HepG2 (cell line): ENCODE data around the gene TOP1. TPM values are rescaled to one million over a fixed set of nuclear protein-coding genes. Genes with fewer than 3 reads are reported as not detected.
A peak's percentile ranks its signal among the peaks of the same experiment; 100 is the strongest.

ENCODE experiments used
- ARID2 ChIP-seq: sonication (generic); formaldehyde crosslinking; IDR thresholded peaks from 2 replicates; pipeline ENCODE4 v1.8.1; 2022; ENCODE audit warnings: mild to moderate bottlenecking, missing genetic modification reagents, borderline replicate concordance
- CBFB ChIP-seq: sonication (generic); formaldehyde crosslinking; IDR thresholded peaks from 2 replicates; pipeline ENCODE4 v1.4.0; 2020; ENCODE audit warnings: missing genetic modification reagents
- GTF3A ChIP-seq: sonication (generic); formaldehyde crosslinking; conservative IDR thresholded peaks from 2 replicates; pipeline ENCODE4 v1.4.0; 2020; ENCODE audit warnings: mild to moderate bottlenecking, missing genetic modification reagents
- HOXD1 ChIP-seq: sonication (generic); formaldehyde crosslinking; IDR thresholded peaks from 2 replicates; pipeline ENCODE4 v1.5.0; 2020; ENCODE audit warnings: missing genetic modification reagents
- IKZF4 ChIP-seq: sonication (generic); formaldehyde crosslinking; IDR thresholded peaks from 2 replicates; pipeline ENCODE4 v1.5.1; 2020; ENCODE audit warnings: borderline replicate concordance, mild to moderate bottlenecking, low read depth, missing genetic modification reagents; ENCODE audit errors: not compliant biosample characterization
- IKZF5 ChIP-seq: IDR thresholded peaks from 2 replicates; pipeline ENCODE4 v1.6.1; 2018; ENCODE audit warnings: missing genetic modification reagents, mild to moderate bottlenecking, missing compliant biosample characterization
- MAX ChIP-seq: IDR thresholded peaks from 2 replicates; pipeline ENCODE4 v1.6.1; 2012; ENCODE audit warnings: inconsistent platforms
- PPARG ChIP-seq: conservative IDR thresholded peaks from 2 replicates; pipeline ENCODE4 v1.6.1; 2016; ENCODE audit warnings: missing biosample characterization, missing genetic modification reagents
- SNAPC2 ChIP-seq: sonication (generic); formaldehyde crosslinking; IDR thresholded peaks from 2 replicates; pipeline ENCODE4 v1.8.1; 2022; ENCODE audit warnings: mild to moderate bottlenecking, missing genetic modification reagents
- SP2 ChIP-seq: sonication (generic); formaldehyde crosslinking; IDR thresholded peaks from 2 replicates; pipeline ENCODE4 v1.5.1; 2020; ENCODE audit warnings: mild to moderate bottlenecking, missing genetic modification reagents
- TFDP1 ChIP-seq: IDR thresholded peaks from 2 replicates; pipeline ENCODE4 v1.6.1; 2016; ENCODE audit warnings: missing compliant biosample characterization, missing genetic modification reagents, borderline replicate concordance
- ZBTB26 ChIP-seq: IDR thresholded peaks from 2 replicates; pipeline ENCODE4 v1.6.1; 2016; ENCODE audit warnings: missing compliant biosample characterization, missing genetic modification reagents, borderline replicate concordance
- ZBTB43 ChIP-seq: sonication (generic); formaldehyde crosslinking; conservative IDR thresholded peaks from 2 replicates; pipeline ENCODE4 v1.4.0; 2020; ENCODE audit warnings: missing genetic modification reagents
- ZBTB44 ChIP-seq: sonication (generic); formaldehyde crosslinking; IDR thresholded peaks from 2 replicates; pipeline ENCODE4 v1.4.0; 2020; ENCODE audit warnings: missing genetic modification reagents
- ZFP82 ChIP-seq: sonication (generic); formaldehyde crosslinking; IDR thresholded peaks from 2 replicates; pipeline ENCODE4 v1.5.1; 2020; ENCODE audit warnings: mild to moderate bottlenecking, missing genetic modification reagents, borderline replicate concordance
- ZNF362 ChIP-seq: sonication (generic); formaldehyde crosslinking; IDR thresholded peaks from 2 replicates; pipeline ENCODE4 v1.4.0; 2020; ENCODE audit warnings: missing genetic modification reagents, mild to moderate bottlenecking, borderline replicate concordance
- ZNF660 ChIP-seq: sonication (generic); formaldehyde crosslinking; IDR thresholded peaks from 2 replicates; pipeline ENCODE4 v1.5.1; 2020; ENCODE audit warnings: mild to moderate bottlenecking, low read depth, missing genetic modification reagents, borderline replicate concordance
- ZNF775 ChIP-seq: sonication (generic); formaldehyde crosslinking; IDR thresholded peaks from 2 replicates; pipeline ENCODE4 v1.4.0; 2020; ENCODE audit warnings: missing genetic modification reagents, mild to moderate bottlenecking, moderate library complexity, borderline replicate concordance
- ZNF782 ChIP-seq: sonication (generic); formaldehyde crosslinking; IDR thresholded peaks from 2 replicates; pipeline ENCODE4 v1.4.0; 2020; ENCODE audit warnings: missing genetic modification reagents, mild to moderate bottlenecking, borderline replicate concordance
- polyA plus RNA-seq, 8 experiments: library from polyadenylated mRNA; depleted of rRNA in 3 of 8; stranded (reverse) in 7 of 8; unstranded in 1 of 8; fragments of >200 nt; fragmentation: Illumina TruSeq in 4 of 8; extraction: Trizol in 4 of 8; gene quantifications; 2 replicates each; pipeline versions ENCODE4 v1.2.1 to v1.2.3, GENCODE V29; 2011 to 2016; ENCODE audit warnings: low read depth in 4 of 8, missing spikeins in 1 of 8, mixed read lengths in 1 of 8; ENCODE audit not compliant: insufficient read depth in 1 of 8
- total RNA-seq, 5 experiments: library from RNA; depleted of rRNA; stranded (reverse); fragments of >200 nt; fragmentation: Illumina TruSeq; extraction: Trizol; gene quantifications; 2 replicates each; pipeline ENCODE4 v1.2.3, GENCODE V29; 2016; ENCODE audit warnings: low read depth in 1 of 5

The TOP1 gene
- total and polyA plus RNA-seq, 2 of the 13 experiments (the other 11 are each of a cell fraction or from before 2014, with no cell fraction given) = 10.2 to 19.4 TPM

GRCh38 chr20:41138475-41139226 is 110.0 kb downstream of the TOP1 start (continued):
- TF ChIP-seq ZNF362 (CRISPR knock-in tag) (peak; percentile 70), CBFB (CRISPR knock-in tag) (0 out of 2 replicates have a peak, but pooled peaks have one; percentile 31), IKZF5 (CRISPR knock-in tag) (no peak; the same call in 1 of the 2 replicates), TFDP1 (CRISPR knock-in tag) (no peak), ZBTB26 (no peak), ZBTB43 (CRISPR knock-in tag) (no peak), ZFP82 (no peak), ZNF782 (peak; percentile 42; the same call in 1 of the 2 replicates), MAX (no peak; the same call in 1 of the 2 replicates), ARID2 (CRISPR knock-in tag) (peak; percentile 79; the same call in 1 of the 2 replicates), ZNF660 (0 out of 2 replicates have a peak, but pooled peaks have one; percentile 70), HOXD1 (CRISPR knock-in tag) (no peak), SP2 (CRISPR knock-in tag) (no peak), SNAPC2 (peak; percentile 68; the same call in 1 of the 2 replicates), ZNF775 (CRISPR knock-in tag) (0 out of 2 replicates have a peak, but pooled peaks have one; percentile 70), GTF3A (no peak), IKZF4 (CRISPR knock-in tag) (no peak), PPARG (no peak), ZBTB44 (CRISPR knock-in tag) (0 out of 2 replicates have a peak, but pooled peaks have one; percentile 39)
